Fibroblast of gingiva (primary cell): ENCODE measurements around the gene STEAP3.

Experiments
- DNase-seq: peaks from one replicate; pipeline ENCODE4 v3.0.0-alpha.2; 2011; ENCODE audit warnings: low read depth

The STEAP3 gene

DNA sequence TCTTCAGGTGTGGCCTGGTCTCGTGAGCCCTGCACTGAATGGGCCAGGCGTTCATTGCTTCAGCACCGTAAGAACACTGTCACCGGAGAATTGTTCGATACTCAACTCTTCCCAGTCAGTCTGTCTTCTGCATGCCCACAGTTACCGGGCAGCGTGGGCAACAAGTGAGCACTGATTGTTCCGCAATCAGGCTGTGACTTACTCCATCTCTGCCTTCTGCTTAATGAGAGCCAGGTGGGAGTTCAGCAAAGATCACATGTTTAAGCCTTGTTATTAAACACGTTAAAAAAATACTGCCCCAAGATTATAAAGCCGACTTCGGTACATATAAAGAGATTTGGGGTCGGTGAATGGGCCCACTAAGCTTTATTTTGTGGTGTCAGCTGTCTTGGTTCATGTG lies 3.7 kb downstream of the STEAP3 start:
- DNase-seq = peak; percentile 63

GRCh38 chr2:119228136-119228535 lies 4.5 kb downstream of the STEAP3 start:
- no peak for DNase-seq

- no peak for DNase-seq
Observed at GRCh38 chr2:119228964-119229363, 5.3 kb downstream of the STEAP3 start.

DNA sequence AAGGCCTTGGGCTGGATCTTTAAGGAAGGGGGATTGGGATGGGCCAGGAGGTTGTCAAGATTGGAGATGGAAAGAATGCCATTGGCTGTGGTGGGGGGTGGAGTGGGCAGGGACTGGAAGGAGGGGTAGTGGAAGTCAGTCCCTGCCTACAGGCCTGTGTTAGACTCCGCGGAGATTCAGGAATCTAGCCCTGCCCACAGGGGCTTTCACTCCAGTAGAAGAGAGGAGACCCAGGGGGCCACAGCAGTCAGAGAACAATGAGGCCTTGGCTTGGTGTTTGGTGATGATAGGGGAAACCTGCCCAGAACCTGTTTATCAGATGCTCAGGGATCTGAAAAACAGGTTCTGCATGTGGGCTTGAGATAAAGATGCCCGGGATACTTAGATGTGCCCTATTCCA lies 6.1 kb downstream of the STEAP3 start:
- no peak for DNase-seq

- DNase-seq = peak; percentile 78
Observed at GRCh38 chr2:119230219-119231185, 6.9 kb downstream of the STEAP3 start.

GRCh38 chr2:119231975-119232665 lies 8.5 kb downstream of the STEAP3 start:
- DNase-seq = no peak

GRCh38 chr2:119232666-119232993 lies 9.0 kb downstream of the STEAP3 start:
- no peak for DNase-seq

DNA sequence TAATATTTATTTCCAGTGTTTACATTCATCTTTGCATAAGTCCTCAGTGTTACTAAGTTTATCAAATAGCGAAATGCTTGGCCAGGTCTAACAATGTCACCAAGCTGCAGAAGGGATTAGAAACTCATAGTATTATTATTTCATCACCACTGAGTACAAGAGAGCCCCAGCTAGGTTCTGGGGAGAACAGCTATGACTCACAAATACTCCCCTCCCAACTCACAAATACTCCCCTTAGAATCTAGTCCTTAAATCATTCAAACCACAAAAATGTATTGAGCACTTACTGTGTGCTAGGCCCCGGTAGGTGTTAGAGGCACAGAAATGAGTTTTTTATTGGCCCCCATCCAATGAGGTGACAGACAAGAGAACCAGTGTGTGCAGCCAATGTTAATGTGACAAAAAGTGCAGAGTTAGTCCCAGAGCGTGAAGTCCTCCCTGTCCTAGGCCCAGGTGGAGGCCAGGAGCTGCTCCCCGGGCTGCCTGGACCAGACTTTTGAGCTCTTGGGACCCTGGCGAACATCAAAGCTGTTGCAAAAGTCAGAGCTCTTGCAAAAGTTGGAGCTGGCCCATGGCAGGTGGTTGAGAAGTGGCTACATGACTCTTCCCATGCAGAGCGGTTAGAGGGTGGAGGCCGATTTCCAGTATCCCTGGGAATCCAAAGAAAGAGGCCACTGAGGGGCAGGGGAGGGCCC lies 9.8 kb downstream of the STEAP3 start:
- DNase-seq = no peak

DNA sequence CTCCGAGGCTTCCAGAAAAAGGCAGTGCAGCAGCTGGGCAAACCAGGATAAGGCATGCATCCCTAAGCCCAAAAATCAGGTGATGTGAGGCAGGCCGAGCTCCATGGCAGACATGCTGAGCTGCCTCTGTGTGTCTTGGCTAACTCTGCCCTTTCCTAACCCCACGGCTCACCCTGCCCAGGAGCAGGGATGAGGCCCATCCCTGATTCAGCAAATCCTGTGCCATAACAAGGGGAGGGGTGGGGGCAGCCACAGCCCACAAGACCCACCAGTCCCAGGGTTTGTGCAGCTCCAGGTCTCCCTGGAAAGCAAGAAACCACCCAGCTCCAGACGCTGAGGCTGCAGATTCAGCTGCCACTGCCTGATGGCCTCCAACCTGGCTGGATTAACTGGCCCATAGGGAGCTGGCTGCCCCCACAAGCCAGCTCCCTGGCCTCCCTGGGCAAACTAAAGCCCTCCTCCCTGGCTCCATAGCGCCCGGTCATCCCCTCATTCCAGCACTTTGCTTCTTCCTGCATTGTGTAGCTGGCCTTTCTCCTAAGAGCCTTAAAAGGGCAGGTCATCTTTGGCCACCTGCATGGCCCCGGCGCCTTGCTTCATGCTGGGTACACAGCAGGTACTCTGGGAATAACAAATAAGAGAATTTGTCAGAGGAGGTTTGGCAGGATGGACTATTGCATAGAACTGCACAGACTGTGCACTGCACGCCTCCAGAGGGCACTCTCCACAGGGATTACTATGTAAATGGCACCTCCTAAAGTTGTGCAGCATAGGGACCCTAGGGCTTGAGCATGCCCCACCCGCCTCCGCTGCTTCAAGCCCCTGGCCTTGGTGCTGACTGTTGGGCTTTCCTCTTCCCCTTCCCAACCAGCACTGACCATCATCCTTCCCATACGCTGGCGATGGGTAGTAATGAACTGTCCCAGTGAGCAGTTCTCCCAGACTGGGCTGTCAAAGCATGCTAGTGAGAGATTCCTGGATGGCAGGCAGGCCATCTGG lies 10.7 kb downstream of the STEAP3 start:
- DNase-seq = no peak

- no peak for DNase-seq
Observed at GRCh38 chr2:119236796-119237195, 13.2 kb downstream of the STEAP3 start.

GRCh38 chr2:119240311-119241204 lies 16.9 kb downstream of the STEAP3 start:
- peak; percentile 93 for DNase-seq

DNA sequence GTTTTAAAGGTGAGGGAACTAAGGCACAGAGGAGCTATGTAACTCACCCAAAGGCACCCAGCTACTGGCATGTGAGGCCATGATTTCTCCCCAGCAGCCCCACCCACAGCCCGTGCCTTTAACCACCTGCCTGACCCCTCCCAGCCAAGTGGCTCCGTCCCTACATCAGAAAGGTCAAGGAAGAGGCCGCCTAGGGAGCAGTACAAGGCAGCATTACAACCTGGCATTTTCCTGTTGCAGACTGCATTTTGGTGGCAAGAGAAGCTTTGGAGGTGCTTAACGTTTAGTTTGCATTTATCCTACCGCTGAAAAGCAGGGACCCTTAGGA lies 17.5 kb downstream of the STEAP3 start:
- DNase-seq = no peak

DNA sequence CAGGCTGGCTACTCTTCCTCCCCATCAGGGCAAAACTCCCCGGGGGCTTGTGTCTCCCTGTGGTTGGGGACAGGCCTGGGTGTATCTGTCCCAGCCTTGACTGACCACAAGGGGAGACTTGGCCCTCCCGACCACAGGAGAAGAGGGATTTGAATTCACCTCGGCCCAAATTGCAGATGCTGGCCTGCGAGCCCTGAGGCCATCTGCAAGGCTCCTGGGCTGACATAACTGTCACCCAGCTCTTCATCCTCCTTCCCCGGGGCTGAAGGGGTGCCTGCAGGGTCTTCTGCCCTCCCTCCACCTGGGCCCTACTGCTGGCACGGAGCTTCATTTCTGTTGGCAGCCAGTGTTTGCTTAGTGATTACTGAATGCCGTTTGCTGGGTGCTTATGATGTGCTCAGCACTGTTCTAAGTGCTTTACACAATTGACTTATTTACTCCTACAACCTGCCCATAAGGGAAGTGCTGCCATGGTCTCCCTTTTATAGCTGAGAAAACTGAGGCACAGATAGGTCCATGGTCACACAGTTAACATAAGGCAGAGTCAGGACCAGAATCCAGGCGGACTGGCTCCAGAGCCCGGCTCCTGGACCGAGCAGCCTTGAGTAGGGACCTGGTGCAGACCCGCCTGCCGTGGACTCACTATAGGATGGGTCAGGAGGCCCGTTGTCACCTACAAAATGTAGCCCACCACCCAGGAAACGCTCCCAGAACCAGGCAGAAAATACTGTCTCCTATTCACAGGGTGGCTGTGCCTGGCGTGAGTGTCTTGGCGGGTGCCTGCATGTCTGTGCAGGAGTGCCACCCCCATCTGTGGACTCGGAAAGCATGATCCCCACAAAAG lies 18.9 kb downstream of the STEAP3 start:
- DNase-seq = no peak

DNA sequence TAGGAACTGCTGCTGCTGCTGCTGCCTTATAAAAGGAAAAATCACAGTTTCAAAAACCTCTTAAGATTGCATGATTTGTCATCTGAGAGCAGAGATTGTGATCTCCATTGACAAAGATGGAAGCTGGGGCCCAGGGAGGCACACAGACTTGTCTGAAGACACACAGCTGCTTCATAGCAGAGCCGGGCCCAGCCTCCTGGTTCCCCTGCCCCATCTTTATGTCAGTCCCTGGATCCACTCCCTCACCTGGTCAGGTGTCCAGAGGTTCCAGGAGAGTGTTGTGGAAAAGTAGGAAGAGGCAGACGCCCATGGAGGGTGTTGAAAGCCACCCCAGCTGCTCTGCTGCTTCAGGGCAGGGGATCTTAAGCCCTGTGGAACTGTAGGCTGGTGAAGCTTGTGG lies 20.0 kb downstream of the STEAP3 start:
- DNase-seq = no peak

- DNase-seq = no peak
Observed at GRCh38 chr2:119245076-119245840, 21.6 kb downstream of the STEAP3 start.

GRCh38 chr2:119245841-119246230 lies 22.2 kb downstream of the STEAP3 start:
- no peak for DNase-seq

- no peak for DNase-seq
Observed at GRCh38 chr2:119246884-119247843, 23.5 kb downstream of the STEAP3 start.

DNA sequence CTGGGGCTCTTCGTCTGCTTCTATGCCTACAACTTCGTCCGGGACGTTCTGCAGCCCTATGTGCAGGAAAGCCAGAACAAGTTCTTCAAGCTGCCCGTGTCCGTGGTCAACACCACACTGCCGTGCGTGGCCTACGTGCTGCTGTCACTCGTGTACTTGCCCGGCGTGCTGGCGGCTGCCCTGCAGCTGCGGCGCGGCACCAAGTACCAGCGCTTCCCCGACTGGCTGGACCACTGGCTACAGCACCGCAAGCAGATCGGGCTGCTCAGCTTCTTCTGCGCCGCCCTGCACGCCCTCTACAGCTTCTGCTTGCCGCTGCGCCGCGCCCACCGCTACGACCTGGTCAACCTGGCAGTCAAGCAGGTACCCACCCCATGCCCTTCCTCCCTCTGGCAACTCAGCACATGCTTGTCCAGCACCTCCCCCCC lies 24.2 kb downstream of the STEAP3 start:
- no peak for DNase-seq
